Mesendoderm (in vitro differentiated cells): ENCODE measurements around the gene RIMKLB.

Source experiments
- DNase-seq: peaks from one replicate; pipeline ENCODE4 v3.0.0; 2013
- H2AK5ac ChIP-seq: 2 replicates; pipeline ENCODE4 v1.6.1; 2013; ENCODE audit warnings: low read length, inconsistent platforms
- H2BK120ac ChIP-seq: 2 replicates; pipeline ENCODE4 v1.6.1; 2013; ENCODE audit warnings: low read depth, mild to moderate bottlenecking, low read length, moderate library complexity, mixed read lengths
- H2BK15ac ChIP-seq: replicated peaks from 2 replicates; pipeline ENCODE4 v1.6.1; 2013; ENCODE audit warnings: low read depth, mild to moderate bottlenecking, moderate library complexity
- H2BK5ac ChIP-seq: 2 replicates; pipeline ENCODE4 v1.6.1; 2013; ENCODE audit warnings: low read length, inconsistent platforms
- H3K18ac ChIP-seq: 2 replicates; pipeline ENCODE4 v1.6.1; 2013; ENCODE audit warnings: mild to moderate bottlenecking, low read length, mixed read lengths
- H3K23ac ChIP-seq: one replicate; pipeline ENCODE4 v1.6.1; 2013; ENCODE audit warnings: low read length
- H3K27ac ChIP-seq: 2 replicates; pipeline ENCODE4 v1.5.1; 2013; ENCODE audit warnings: low read depth, mild to moderate bottlenecking, inconsistent platforms, low read length, moderate library complexity
- H3K27me3 ChIP-seq: 2 replicates; pipeline ENCODE4 v1.6.1; 2013; ENCODE audit warnings: low read length, control low read depth, mild to moderate bottlenecking, inconsistent platforms; ENCODE audit not compliant: insufficient read depth, poor library complexity
- H3K36me3 ChIP-seq: 2 replicates; pipeline ENCODE4 v1.6.1; 2013; ENCODE audit warnings: low read length, inconsistent platforms; ENCODE audit not compliant: control insufficient read depth, insufficient read depth
- H3K4ac ChIP-seq: one replicate; pipeline ENCODE4 v1.6.1; 2013; ENCODE audit warnings: low read depth, mild to moderate bottlenecking, low read length, moderate library complexity
- H3K4me1 ChIP-seq: 2 replicates; pipeline ENCODE4 v1.6.1; 2013; ENCODE audit warnings: low read depth, low read length, inconsistent platforms; ENCODE audit not compliant: control insufficient read depth
- H3K4me2 ChIP-seq: 2 replicates; pipeline ENCODE4 v1.6.1; 2013; ENCODE audit warnings: low read length
- H3K4me3 ChIP-seq: 2 replicates; pipeline ENCODE4 v1.5.1; 2013; ENCODE audit warnings: mild to moderate bottlenecking, low read length
- H3K56ac ChIP-seq: one replicate; pipeline ENCODE4 v1.6.1; 2013; ENCODE audit warnings: low read length
- H3K79me1 ChIP-seq: 2 replicates; pipeline ENCODE4 v1.6.1; 2013; ENCODE audit warnings: low read length, inconsistent platforms
- H3K79me2 ChIP-seq: 2 replicates; pipeline ENCODE4 v1.6.1; 2013; ENCODE audit warnings: mild to moderate bottlenecking, low read length; ENCODE audit not compliant: control insufficient read depth, insufficient read depth
- H3K9ac ChIP-seq: 2 replicates; pipeline ENCODE4 v1.6.1; 2013; ENCODE audit warnings: low read length, inconsistent platforms
- H4K5ac ChIP-seq: one replicate; pipeline ENCODE4 v1.6.1; 2013; ENCODE audit warnings: low read length
- H4K8ac ChIP-seq: one replicate; pipeline ENCODE4 v1.6.1; 2013; ENCODE audit warnings: low read depth, mild to moderate bottlenecking, control low read depth, low read length, moderate library complexity
- WGBS: extraction: QIAGEN DNeasy Blood & Tissue Kit; methylation state at CpG from one replicate; pipeline ENCODE4 v1.1.7; 2013; ENCODE audit warnings: low lambda C conversion rate, missing lambda C conversion rate; ENCODE audit not compliant: insufficient coverage; ENCODE audit errors: extremely low coverage; 5-methylcytosine and 5-hydroxymethylcytosine counted together

RIMKLB gene

DNA sequence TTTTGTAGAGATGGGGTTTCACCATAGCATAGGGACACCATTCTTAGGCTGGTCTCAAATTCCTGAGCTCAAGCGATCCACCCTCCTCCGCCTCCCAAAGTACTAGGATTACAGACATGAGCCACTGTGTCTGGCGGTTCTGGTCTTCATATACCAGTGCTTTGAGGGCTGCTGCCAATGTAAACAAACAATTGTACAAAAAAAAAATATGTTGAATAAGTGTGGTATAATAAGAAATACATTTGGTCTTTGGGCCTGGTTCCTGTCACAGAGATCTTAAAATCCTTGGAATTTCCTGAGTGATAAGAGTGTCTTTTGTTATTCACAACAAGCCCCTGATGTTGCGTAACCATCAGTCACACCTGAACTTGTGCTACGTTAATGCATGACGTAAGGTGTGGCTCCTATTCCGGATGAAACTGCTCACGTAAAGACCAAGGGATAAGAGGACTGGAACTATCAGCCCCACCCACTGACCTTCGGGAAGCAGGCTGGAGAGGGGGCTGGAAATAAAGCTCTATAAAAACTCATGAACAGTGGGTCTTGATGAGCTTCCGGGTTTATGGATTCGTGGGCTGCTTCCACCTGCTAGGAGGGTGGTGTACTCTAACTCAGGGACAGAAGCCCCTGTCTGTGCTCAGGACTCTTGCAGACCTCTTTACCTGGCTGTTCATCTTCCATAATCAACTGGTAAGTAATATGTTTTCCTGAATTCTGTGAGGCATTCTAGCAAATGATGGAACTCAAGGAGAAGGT is 16.5 kb upstream of the RIMKLB start:
- peak overlapping the region; percentile 2 for H3K18ac ChIP-seq
- no peak overlapping the region for H3K4me3 ChIP-seq
- H3K23ac ChIP-seq, result no peak overlapping the region
- H3K27ac ChIP-seq, result peak overlapping the region; percentile 32
- no peak overlapping the region for H2BK5ac ChIP-seq
- peak overlapping the region; percentile 13 for H3K4me2 ChIP-seq
- no peaks in the 10 kb centered on the region for H3K79me1 ChIP-seq
- peak; percentile 94 for DNase-seq
- no peak overlapping the region for H2BK120ac ChIP-seq
- H3K79me2 ChIP-seq, result no peaks in the 10 kb centered on the region
- H3K36me3 ChIP-seq, result no peaks in the 10 kb centered on the region
- peak overlapping the region; percentile 71 for H3K4ac ChIP-seq
- H2AK5ac ChIP-seq, result no peak overlapping the region
- H3K9ac ChIP-seq, result peak overlapping the region; percentile 14
- no peaks in the 10 kb centered on the region for H3K27me3 ChIP-seq
- peaks cover 5% of the 10 kb centered on the region for H3K4me1 ChIP-seq
- H4K5ac ChIP-seq, result no peak overlapping the region
- peak overlapping the region; percentile 26 for H3K56ac ChIP-seq
- peak overlapping the region; percentile 67 for H2BK15ac ChIP-seq
- WGBS, result no CpG with 5 or more reads among the region's 11 CpGs
- no peak overlapping the region for H4K8ac ChIP-seq

DNA sequence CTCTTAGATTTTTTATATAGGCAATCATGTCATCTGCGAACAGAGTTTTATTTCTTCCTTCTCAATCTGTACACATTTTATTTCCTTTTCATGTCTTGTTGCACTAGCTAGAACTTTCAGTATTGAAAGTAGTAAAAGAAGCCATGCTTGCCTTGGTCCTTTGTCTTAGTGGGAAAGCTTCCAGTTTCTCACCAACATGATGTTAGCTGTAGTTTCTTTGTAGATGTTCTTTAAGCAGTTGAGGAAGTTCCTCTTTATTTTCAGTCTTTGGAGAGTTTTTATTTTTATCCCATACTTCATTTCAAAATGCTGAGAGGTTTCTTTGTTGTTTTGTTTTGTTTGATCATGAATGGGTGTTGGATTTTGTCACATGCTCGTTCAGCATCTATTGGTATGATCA is 12.7 kb upstream of the RIMKLB start:
- H3K79me2 ChIP-seq, result no peaks in the 10 kb centered on the region
- no peak for DNase-seq
- no peak overlapping the region for H3K4ac ChIP-seq
- no peak overlapping the region for H3K4me3 ChIP-seq
- H3K4me1 ChIP-seq, result peaks cover 5% of the 10 kb centered on the region
- no peaks in the 10 kb centered on the region for H3K36me3 ChIP-seq
- H4K5ac ChIP-seq, result no peak overlapping the region
- H2BK5ac ChIP-seq, result no peak overlapping the region
- H3K79me1 ChIP-seq, result no peaks in the 10 kb centered on the region
- no peaks in the 10 kb centered on the region for H3K27me3 ChIP-seq
- H3K18ac ChIP-seq, result no peak overlapping the region
- no peak overlapping the region for H3K4me2 ChIP-seq
- no peak overlapping the region for H2BK15ac ChIP-seq
- no peak overlapping the region for H3K23ac ChIP-seq
- no CpG with 5 or more reads among the region's 2 CpGs for whole genome bisulfite sequencing
- H2AK5ac ChIP-seq, result no peak overlapping the region
- H2BK120ac ChIP-seq, result no peak overlapping the region
- H3K56ac ChIP-seq, result no peak overlapping the region
- H3K9ac ChIP-seq, result no peak overlapping the region
- no peak overlapping the region for H3K27ac ChIP-seq
- no peak overlapping the region for H4K8ac ChIP-seq

DNA sequence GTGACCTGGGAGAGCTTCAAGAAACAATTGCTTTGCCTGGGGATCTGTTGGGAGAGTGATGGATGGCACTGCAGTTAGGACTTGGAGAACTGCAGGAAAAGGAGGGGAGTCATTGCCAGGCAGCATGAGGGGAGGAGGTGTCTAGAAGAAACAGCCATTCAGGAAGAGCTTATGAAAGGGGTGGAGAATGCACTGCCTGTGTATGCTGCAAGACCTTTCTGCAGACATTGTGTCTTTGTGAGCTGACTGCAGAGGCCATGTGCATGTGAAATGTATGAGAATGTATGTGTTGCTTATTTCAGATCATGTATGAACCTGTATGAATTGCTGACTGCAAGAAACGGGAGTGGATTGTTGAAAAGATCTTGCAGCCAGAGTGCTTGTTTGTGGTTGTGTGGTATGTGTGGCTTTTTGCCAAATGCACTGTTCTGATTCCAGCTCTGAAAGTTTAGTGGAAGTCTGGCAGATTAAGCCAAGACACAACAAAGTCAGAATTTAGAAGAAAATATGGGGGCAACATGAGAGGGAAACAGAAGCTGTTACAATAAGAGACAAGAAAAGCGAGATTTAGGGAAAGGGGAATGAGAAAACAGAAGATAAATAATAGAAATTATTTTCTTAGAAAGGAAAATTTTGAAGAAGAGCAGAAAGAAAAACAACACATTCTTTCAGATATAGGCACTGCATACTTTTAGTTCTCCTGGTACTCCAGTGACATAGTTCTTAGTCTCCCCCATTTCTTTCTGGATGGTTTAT is 9.8 kb upstream of the RIMKLB start:
- Histone ChIP-seq H3K4me2 (no peak overlapping the region), H2BK5ac (no peak overlapping the region), H3K18ac (no peak overlapping the region), H3K79me1 (no peaks in the 10 kb centered on the region), H3K27ac (no peak overlapping the region), H3K79me2 (no peaks in the 10 kb centered on the region), H3K4ac (no peak overlapping the region), H3K56ac (peak overlapping the region; percentile 8), H3K4me3 (no peak overlapping the region), H3K4me1 (peaks cover 2% of the 10 kb centered on the region), H4K5ac (no peak overlapping the region), H2BK15ac (no peak overlapping the region), H2AK5ac (no peak overlapping the region), H3K27me3 (no peaks in the 10 kb centered on the region), H3K23ac (no peak overlapping the region), H3K9ac (no peak overlapping the region), H4K8ac (no peak overlapping the region), H2BK120ac (no peak overlapping the region), H3K36me3 (no peaks in the 10 kb centered on the region)
- no CpG with 5 or more reads among the region's 2 CpGs for WGBS
- DNase-seq, result peak; percentile 84

DNA sequence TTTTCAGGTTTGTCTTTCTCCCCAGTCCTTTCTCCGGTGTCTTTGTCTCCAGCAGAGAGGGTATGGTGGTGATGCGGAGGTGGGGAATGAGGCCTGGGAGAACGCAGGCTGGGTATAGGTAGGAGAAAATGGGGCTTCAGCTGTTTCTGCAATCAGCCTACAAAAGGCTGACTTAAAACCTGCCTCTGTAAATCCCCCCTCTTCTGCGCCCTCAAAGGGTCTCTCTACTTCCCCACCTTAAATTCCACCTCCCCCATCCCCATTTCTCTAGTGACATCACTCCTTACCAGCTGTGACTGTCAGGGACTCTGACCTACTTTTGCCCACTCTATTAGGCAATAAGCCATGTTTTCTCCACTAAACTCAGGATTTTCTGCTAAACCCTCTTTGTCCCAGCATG is 8.1 kb upstream of the RIMKLB start:
- Histone ChIP-seq H3K23ac (no peak overlapping the region), H3K79me1 (no peaks in the 10 kb centered on the region)

DNA sequence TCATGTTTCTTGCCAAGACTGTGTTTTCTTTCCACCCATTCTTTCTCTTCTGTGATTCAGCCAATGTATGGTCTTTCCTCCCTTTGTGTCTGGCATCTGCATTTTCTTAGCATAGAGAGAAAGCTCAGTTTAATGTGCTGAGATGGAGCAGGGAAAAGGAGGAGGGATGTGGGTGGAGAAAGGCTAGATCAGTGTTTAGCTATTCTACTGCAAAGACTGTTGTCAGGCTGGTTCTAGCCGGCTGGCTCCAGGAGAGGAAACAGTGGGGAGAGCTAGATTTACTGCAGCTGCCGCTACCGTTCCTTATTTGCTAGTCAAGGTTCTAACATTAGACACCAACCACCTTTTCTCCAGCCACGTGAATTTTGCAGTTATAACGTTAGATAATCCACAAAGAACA is 5.2 kb upstream of the RIMKLB start:
- peak overlapping the region; percentile 7 for H3K9ac ChIP-seq

More for the DNA sequence above, 8.1 kb upstream of the RIMKLB start:
- Histone ChIP-seq H2AK5ac (no peak overlapping the region), H2BK15ac (no peak overlapping the region), H3K4me2 (no peak overlapping the region), H3K9ac (no peak overlapping the region), H3K27ac (no peak overlapping the region), H4K5ac (no peak overlapping the region), H2BK5ac (no peak overlapping the region), H4K8ac (no peak overlapping the region), H3K36me3 (no peaks in the 10 kb centered on the region), H3K79me2 (no peaks in the 10 kb centered on the region), H3K27me3 (no peaks in the 10 kb centered on the region), H3K4me1 (peaks cover 2% of the 10 kb centered on the region), H3K4me3 (no peak overlapping the region), H3K18ac (no peak overlapping the region), H2BK120ac (no peak overlapping the region), H3K4ac (no peak overlapping the region), H3K56ac (no peak overlapping the region)
- peak; percentile 54 for DNase-seq
- WGBS, result no CpG with 5 or more reads among the region's 4 CpGs

More for the DNA sequence above, 5.2 kb upstream of the RIMKLB start:
- H3K4me2 ChIP-seq, result no peak overlapping the region
- H4K5ac ChIP-seq, result no peak overlapping the region
- no peak overlapping the region for H3K27ac ChIP-seq
- peak overlapping the region; percentile 57 for H2BK15ac ChIP-seq
- H2BK5ac ChIP-seq, result no peak overlapping the region
- no CpG with 5 or more reads among the region's 5 CpGs for WGBS
- no peak overlapping the region for H2AK5ac ChIP-seq
- H3K79me1 ChIP-seq, result no peaks in the 10 kb centered on the region
- H4K8ac ChIP-seq, result no peak overlapping the region
- peak; percentile 91 for DNase-seq
- no peak overlapping the region for H2BK120ac ChIP-seq
- H3K18ac ChIP-seq, result no peak overlapping the region
- H3K23ac ChIP-seq, result no peak overlapping the region
- H3K4ac ChIP-seq, result no peak overlapping the region
- no peaks in the 10 kb centered on the region for H3K27me3 ChIP-seq
- peak overlapping the region; percentile 45 for H3K56ac ChIP-seq
- H3K36me3 ChIP-seq, result no peaks in the 10 kb centered on the region
- peaks cover 2% of the 10 kb centered on the region for H3K4me1 ChIP-seq
- no peaks in the 10 kb centered on the region for H3K79me2 ChIP-seq
- no peak overlapping the region for H3K4me3 ChIP-seq
